ENCODE measurements around the gene TGFBR2.
"Not testable (repeated sequence)": the region's sequence is repeated elsewhere in the genome, so short reads cannot be mapped to it uniquely, and the experiment has no call there.

Gene TGFBR2

DNA sequence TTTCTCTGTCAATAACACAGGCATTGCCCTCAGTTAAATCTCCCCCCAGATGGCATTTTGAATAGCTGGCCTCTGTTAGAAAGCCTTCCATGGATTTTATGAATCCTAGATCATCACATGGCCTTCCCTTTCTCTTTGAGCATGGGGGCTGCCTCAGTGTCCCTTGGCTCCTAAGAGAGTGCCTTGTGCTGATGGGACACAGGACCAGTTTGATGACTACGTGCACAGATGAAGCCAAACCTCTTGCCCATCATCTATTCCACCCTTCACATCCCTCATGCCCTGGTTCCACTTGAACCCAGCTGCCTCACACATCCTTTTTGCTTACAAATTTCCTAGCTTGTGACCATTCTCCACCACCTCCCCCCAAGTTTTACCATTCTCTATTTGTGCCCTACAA, 12.9 kb downstream of the TGFBR2 start:
- no peak for DNase-seq (ENCODE audit: low spot score)

GRCh38 chr3:30620402-30621360, 14.3 kb downstream of the TGFBR2 start:
- no peak for DNase-seq (ENCODE audit: low spot score)

GRCh38 chr3:30621576-30621975, 15.2 kb downstream of the TGFBR2 start:
- DNase-seq (ENCODE audit: low spot score) = no peak

GRCh38 chr3:30622047-30622545, 15.7 kb downstream of the TGFBR2 start:
- no peak for DNase-seq (ENCODE audit: low spot score)

GRCh38 chr3:30622790-30623189, 16.4 kb downstream of the TGFBR2 start:
- DNase-seq (ENCODE audit: low spot score) = no peak

GRCh38 chr3:30623351-30623750, 16.9 kb downstream of the TGFBR2 start:
- no peak for DNase-seq (ENCODE audit: low spot score)

- not testable (repeated sequence) for DNase-seq (ENCODE audit: low spot score)
Measured at GRCh38 chr3:30624480-30624879, 18.1 kb downstream of the TGFBR2 start.

DNA sequence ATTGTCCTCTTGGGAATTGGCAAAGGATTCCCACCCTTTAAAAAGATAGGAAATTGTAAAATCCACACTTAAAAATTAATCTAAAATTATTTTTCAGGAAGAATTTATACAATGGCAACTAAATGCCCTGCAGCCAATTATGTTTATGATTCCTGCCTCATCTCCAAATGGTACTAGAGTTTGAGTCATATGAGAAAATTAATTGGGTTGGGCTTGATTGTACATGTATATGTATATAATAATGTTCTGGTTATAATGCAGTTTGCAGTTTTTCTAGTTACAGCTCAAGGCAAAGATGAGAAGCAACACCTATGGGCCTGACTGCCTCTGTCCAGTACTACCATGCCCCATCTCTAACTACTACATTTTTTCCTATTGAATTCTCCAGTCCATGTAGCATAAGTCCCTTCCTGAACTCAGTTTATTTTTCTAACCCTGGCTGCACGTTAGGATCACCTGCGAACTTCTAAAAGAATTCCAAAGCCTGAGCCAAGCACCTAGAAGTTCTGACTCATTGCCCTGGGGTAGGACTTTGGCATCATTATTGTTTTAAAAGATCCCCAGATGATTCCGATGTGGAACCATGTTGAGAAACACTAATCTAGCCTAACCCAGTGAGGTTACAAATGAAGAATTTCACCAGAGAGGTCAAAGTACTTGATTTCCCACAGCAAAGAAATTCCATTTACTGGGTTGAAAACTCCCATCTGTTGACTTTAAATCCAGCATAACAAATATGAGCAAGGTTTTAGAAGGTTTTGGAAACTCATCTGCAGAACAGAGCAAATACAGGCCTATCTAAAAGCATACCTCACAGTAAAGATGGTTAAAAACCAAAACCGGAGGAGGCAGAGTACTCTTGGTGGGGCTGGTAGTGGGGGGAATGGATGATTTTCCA, 19.4 kb downstream of the TGFBR2 start:
- DNase-seq (ENCODE audit: low spot score) = no peak

GRCh38 chr3:30626443-30627180, 20.2 kb downstream of the TGFBR2 start:
- DNase-seq (ENCODE audit: low spot score) = no peak

DNA sequence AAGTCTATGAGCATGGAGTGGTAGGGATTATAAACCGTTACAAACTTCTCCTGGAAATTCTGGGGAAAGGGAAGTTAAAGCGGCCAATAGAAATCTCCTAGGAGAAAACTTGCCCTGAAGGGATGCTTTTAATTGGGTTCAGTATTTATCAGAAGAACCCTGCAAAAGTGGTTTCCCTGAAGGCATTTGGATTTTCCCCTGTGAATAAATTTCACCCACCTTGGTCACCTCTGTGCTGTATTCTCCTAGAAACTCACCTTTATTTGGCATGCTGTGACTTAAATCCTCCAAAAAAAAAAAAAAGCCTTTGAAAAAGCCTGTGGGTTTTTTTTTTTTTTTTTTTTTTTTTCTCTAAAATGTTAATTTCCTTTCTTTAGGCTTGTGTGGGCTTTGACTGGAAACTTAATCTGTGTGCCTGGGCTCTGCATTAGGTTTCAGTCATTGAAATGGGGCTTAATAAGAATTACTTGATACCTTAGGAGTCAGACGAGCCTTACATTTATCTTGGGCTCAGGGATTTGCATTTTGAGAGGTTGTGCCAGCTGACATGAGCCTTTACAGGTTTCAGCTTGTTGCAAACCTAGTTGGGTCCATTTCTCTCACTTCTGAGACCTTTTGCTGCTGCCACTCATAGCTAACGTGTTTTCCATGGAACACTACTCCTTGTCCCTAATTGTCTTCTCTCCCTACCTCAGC, 22.0 kb downstream of the TGFBR2 start:
- DNase-seq (ENCODE audit: low spot score) = no peak

DNA sequence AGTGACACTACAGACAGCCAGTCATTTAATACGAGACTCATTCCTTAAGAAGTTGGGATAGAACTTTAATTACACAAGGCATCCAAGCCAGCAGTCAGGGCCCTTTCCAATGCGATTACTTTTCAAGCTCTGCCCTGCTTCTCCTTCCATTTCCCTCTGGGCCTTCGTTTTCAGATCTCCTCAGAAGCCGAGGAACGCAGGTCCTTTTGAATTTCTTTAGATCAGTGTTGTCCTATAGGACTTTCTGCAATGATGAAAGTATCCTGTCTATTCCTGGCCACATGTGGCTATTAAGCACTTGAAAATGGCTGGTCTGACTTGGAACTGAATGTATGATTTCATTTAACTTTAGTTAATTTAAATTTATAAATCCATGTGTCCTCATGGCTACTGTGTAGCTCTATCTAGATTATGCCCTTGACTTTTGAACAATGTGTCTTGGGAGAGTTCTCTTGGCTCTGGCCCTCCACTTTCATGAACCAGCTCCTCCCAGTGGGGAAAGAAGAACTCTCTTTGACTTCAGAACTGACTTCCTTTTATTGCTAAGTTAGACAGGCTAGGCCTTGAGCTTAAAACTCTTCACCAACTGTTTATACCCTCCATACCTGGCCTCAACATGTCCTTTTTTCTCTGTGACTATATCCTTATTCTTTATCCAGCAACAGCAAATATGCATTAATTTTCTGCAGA, 22.6 kb downstream of the TGFBR2 start:
- peak; percentile 60 for DNase-seq (ENCODE audit: low spot score)

DNA sequence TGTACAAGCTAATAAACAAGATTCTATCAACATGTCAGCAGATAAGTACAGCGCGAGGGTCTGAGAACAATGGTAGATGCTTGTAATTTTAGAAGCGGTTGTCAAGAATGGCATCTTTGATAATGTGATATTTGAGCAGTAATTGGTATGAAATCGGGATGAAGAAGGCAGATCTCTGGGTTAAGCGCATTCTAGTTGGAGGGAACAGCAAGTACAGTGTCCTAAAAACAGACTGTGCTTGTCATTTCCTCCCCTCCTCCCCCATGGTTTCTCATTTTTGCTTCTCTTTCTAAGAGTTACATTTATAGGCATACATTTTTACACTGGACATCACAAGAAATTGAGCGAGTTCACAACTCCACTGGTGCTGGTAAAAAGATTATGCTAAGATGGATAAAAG, 23.3 kb downstream of the TGFBR2 start:
- DNase-seq (ENCODE audit: low spot score) = no peak

DNA sequence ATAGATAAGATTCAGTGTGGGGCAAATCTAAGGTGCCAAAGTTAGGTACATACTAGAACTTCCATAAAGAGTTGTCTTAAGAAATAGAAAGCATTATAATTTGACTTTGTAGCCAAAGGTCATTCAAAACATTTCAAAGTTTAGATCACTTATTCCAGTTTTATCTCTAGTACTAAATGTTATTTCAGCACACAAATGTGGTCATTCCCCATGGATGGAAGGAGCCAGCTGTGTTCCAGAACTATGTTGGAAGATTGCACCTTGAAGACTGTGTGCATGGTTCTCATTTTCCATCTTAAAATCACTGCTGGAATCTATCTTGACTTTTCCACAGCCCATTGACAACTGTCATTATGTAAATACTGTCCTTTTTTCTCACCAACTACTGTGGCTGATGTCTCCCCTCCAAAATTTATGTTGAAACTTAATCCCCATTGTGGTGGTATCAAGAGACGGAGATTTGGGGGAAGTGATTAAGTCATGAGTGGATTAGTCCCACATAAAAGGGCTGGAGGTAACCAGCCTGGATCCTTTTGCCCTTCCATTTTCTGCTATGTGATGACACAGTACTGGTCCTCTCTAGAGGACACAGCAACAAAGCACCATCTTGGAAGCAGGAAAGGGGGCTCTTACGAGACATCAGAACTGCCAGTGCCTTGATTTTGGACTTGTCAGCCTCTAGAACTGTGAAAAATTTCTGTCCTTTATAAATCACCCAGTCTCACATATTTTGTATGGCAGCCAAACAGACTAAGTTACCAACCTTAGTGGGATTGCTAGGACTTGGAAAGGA, 24.0 kb downstream of the TGFBR2 start:
- DNase-seq (ENCODE audit: low spot score) = no peak

GRCh38 chr3:30631243-30631904, 25.0 kb downstream of the TGFBR2 start:
- DNase-seq (ENCODE audit: low spot score) = peak; percentile 79

GRCh38 chr3:30632065-30632464, 25.7 kb downstream of the TGFBR2 start:
- DNase-seq (ENCODE audit: low spot score) = no peak

DNA sequence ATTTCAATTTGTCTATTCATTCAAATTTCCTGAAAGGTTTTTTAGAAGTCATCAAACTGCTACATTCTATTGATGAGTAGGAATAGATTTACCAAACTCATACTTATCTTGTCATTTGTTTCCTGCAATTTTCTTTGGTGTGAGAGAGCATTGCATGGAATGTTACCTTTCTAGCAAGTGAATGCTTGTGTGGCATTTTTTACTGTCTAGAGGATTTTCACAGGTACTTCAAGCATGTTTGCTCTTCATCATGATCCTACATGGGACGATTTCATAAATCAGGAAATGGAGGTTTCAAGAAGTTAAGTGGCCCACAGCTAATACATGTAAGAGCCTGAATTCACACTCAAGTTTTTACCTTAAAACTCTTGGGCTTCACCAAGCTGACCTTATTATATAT, 26.1 kb downstream of the TGFBR2 start:
- no peak for DNase-seq (ENCODE audit: low spot score)

GRCh38 chr3:30633718-30634117, 27.3 kb downstream of the TGFBR2 start:
- DNase-seq (ENCODE audit: low spot score) = no peak

DNA sequence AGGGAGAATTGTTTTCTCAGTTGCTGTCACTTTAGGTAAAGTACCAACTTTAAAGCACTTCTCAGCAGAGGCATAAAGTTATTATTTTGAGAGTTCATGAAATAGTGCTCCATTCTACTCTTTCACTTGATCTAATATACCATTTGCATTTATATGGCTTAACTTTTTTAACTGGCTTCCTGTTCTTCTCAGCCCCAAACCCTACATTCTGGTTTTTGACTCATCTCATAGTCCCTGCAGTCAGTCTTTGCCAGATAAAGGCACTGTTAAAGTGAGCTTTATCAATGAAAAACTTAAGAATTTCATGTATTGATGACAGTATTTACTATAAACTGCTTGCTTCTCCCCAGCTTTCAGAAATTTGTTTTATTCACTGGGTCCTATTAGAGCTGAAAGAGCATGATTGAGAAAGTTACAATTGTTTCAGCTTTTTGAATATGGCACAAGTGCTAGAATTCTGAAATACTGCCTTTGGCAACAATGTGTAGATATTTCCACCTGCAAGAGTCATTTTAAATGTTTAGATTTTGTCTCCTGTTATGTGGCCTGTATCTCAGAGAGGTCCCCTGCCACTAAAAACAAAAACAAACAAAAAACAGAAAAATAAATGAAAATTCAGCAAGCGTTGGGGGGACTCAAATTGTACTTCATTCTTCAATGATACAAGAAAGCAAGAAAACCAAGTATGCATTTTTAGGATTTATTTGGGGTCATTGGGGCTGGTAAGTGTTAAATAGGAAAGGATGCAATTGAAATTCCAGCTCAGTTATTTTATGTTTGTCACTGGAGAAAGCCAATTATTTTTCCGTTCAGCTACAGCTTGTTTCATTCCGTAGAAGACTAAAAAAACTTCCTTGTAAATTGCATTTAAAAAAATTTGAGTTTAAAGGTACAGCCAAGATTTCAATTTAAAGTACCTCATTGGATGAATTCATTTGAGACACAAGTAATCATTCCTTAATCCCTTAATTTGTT, 28.6 kb downstream of the TGFBR2 start:
- DNase-seq (ENCODE audit: low spot score) = no peak

Data from CD4-positive, alpha-beta T cell treated with Interleukin-6 at 100 ng/mL for 8 hours (primary cell).